Measurements from ENCODE around the gene SDR42E2.

Gene SDR42E2

DNA sequence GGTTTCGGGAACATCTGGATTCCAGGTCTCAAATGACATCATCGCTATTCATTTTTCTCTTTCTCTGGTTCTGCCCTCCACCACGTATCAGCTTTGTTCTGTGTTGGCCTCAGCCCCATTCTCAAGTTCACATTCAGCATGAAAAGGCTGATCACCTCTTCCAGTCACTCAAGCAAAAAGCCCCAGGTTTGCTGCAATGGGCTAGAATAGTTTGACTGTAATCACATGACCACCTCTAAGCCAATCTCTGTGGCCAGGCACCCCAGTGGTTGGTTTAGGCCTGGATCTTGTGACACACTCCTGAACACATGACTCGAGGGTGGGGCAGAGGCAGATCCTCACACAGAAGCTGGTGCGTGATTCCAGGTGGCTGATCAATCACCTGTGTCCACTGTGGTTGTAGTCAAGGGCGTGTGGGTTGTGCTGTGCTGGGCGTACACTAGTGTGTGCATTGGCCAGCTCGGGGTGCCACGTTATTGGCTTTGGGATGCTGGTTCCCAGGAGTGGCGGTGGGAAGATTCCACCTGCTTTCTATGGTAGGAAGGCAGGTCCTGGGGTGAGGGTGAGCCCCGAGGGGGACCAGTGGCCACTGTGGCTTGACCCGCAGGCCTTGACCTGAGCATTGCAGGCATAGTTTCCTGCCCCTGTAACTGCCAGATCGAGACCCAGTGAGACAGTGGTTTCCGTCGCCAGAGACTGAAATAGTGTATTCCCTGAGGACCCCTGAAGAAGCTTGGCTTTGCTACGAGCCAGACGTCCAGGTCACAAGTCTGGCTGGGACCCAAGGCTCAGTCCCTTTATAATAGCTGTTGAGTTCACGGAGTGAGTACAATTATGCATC is 55.8 kb downstream of the SDR42E2 start:
- Histone ChIP-seq H3K9me2 (replicated peaks; ENCODE audit: insufficient read depth, low read length) (no peaks in the 10 kb centered on the region), H3F3A (ENCODE audit: insufficient read depth) (no peaks in the 10 kb centered on the region), H3K27ac (ENCODE audit: low read depth, low read length) (no peak overlapping the region), H4K20me1 (ENCODE audit: low read depth, low read length) (no peaks in the 10 kb centered on the region), H3K27me3 (ENCODE audit: low read length) (no peaks in the 10 kb centered on the region), H3K36me3 (ENCODE audit: low read length) (no peaks in the 10 kb centered on the region), H3K4me2 (ENCODE audit: low read depth, low read length, poor library complexity, severe bottlenecking) (no peak overlapping the region), H3K79me2 (ENCODE audit: insufficient read depth, low read length) (peaks cover 8% of the 10 kb centered on the region; the same call in 1 of the 2 replicates), H3K9me3 (ENCODE audit: insufficient read depth, low read length) (no peaks in the 10 kb centered on the region), H3K4me3 (ENCODE audit: insufficient read depth, low read length, poor library complexity, severe bottlenecking) (no peak overlapping the region), H2AFZ (ENCODE audit: low read depth, low read length, severe bottlenecking) (no peak overlapping the region), H3K9ac (ENCODE audit: low read length) (no peak overlapping the region)
- no peak for TF ChIP-seq CTCF (IDR thresholded peaks at IDR 0.05; ENCODE audit: insufficient read depth, low read length, poor library complexity, severe bottlenecking)
- TF ChIP-seq EZH2phosphoT487 (conservative IDR thresholded peaks at IDR 0.05; ENCODE audit: low read length) = no peak

DNA sequence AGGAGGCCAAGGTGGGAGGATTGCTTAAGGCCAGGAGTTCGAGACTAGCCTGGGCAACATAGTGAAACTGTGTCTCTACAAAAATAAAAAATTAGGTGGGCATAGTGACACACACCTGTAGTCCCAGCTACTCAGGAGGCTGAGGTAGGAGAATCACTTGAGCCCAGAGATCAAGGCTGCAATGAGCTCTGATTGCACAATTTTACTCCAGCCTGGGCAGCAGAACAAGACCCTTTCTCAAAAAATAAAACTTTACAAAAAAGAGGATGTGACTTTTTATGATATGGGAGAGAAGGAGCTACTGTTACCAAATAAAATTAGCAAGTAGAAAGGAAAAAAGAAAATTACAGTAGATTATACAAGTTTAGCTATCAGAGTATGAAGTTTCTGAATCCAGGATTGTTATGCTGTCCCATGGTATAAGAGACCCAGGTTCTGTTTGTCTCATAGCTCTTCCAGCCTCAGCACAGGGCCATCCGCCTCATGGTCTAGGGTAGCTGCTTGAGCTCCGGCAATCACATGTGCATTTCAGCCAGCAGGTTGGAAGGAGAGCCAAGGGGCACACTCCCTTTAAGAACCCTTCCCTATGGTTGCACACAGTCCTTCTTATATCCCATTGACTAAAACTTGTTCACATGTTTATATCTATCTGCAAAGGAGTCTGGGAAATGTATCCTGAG is 57.2 kb downstream of the SDR42E2 start:
- no peaks in the 10 kb centered on the region for H3F3A ChIP-seq (ENCODE audit: insufficient read depth)
- H3K36me3 ChIP-seq (ENCODE audit: low read length) = no peaks in the 10 kb centered on the region
- H3K4me2 ChIP-seq (ENCODE audit: low read depth, low read length, poor library complexity, severe bottlenecking) = no peak overlapping the region
- H3K9me3 ChIP-seq (ENCODE audit: insufficient read depth, low read length) = no peaks in the 10 kb centered on the region
- H3K9me2 ChIP-seq (replicated peaks; ENCODE audit: insufficient read depth, low read length) = no peaks in the 10 kb centered on the region
- H3K27me3 ChIP-seq (ENCODE audit: low read length) = no peaks in the 10 kb centered on the region
- no peak overlapping the region for H2AFZ ChIP-seq (ENCODE audit: low read depth, low read length, severe bottlenecking)
- H3K79me2 ChIP-seq (ENCODE audit: insufficient read depth, low read length) = peaks cover 8% of the 10 kb centered on the region; the same call in 1 of the 2 replicates
- no peaks in the 10 kb centered on the region for H4K20me1 ChIP-seq (ENCODE audit: low read depth, low read length)
- no peak overlapping the region for H3K9ac ChIP-seq (ENCODE audit: low read length)
- no peak for TF ChIP-seq EZH2phosphoT487 (conservative IDR thresholded peaks at IDR 0.05; ENCODE audit: low read length)
- no peak for TF ChIP-seq CTCF (IDR thresholded peaks at IDR 0.05; ENCODE audit: insufficient read depth, low read length, poor library complexity, severe bottlenecking)
- H3K4me3 ChIP-seq (ENCODE audit: insufficient read depth, low read length, poor library complexity, severe bottlenecking) = no peak overlapping the region
- H3K27ac ChIP-seq (ENCODE audit: low read depth, low read length) = no peak overlapping the region

- TF ChIP-seq EZH2phosphoT487 (conservative IDR thresholded peaks at IDR 0.05; ENCODE audit: low read length) (no peak), CTCF (IDR thresholded peaks at IDR 0.05; ENCODE audit: insufficient read depth, low read length, poor library complexity, severe bottlenecking) (no peak)
- H3K9ac ChIP-seq (ENCODE audit: low read length) = no peak overlapping the region
Observed at GRCh38 chr16:22220069-22220440, 57.7 kb downstream of the SDR42E2 start.

More at GRCh38 chr16:22220069-22220440, 57.7 kb downstream of the SDR42E2 start:
- H3K4me3 ChIP-seq (ENCODE audit: insufficient read depth, low read length, poor library complexity, severe bottlenecking) = no peak overlapping the region
- H3K79me2 ChIP-seq (ENCODE audit: insufficient read depth, low read length) = peaks cover 8% of the 10 kb centered on the region; the same call in 1 of the 2 replicates
- no peaks in the 10 kb centered on the region for H3K9me2 ChIP-seq (replicated peaks; ENCODE audit: insufficient read depth, low read length)
- H2AFZ ChIP-seq (ENCODE audit: low read depth, low read length, severe bottlenecking) = no peak overlapping the region
- H3K9me3 ChIP-seq (ENCODE audit: insufficient read depth, low read length) = no peaks in the 10 kb centered on the region
- H3K27ac ChIP-seq (ENCODE audit: low read depth, low read length) = no peak overlapping the region
- H3K4me2 ChIP-seq (ENCODE audit: low read depth, low read length, poor library complexity, severe bottlenecking) = no peak overlapping the region
- no peaks in the 10 kb centered on the region for H3K27me3 ChIP-seq (ENCODE audit: low read length)
- H3K36me3 ChIP-seq (ENCODE audit: low read length) = no peaks in the 10 kb centered on the region
- H3F3A ChIP-seq (ENCODE audit: insufficient read depth) = no peaks in the 10 kb centered on the region
- no peaks in the 10 kb centered on the region for H4K20me1 ChIP-seq (ENCODE audit: low read depth, low read length)

Data from SU-DHL-6 (cell line).